GM21515 (cell line): ENCODE data around the gene LUZP2.

Experiments
- ATAC-seq: cut with Tn5 transposase; IDR thresholded peaks from one replicate; pipeline ENCODE4 v1.9.1; 2021; ENCODE audit not compliant: unreplicated experiment

LUZP2 gene

DNA sequence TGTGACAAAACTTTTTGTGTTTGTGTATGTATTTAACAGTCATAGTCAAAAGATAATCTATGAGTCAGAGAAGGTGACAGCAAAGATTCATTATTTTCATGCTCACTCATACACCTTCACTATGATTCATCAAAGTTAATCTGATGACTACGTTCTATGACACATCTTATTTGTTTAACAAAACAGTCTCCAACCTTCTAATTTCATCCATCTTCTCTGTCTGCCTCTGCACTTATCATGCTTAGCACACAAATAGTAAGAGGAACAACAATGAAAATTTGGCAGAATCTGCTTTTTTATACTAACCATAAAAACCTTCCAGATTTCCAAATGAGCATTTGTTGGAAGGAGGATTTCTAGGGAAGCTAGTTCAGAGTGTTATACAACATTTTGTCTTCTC lies 568.9 kb downstream of the LUZP2 start:
- ATAC-seq: no peak

DNA sequence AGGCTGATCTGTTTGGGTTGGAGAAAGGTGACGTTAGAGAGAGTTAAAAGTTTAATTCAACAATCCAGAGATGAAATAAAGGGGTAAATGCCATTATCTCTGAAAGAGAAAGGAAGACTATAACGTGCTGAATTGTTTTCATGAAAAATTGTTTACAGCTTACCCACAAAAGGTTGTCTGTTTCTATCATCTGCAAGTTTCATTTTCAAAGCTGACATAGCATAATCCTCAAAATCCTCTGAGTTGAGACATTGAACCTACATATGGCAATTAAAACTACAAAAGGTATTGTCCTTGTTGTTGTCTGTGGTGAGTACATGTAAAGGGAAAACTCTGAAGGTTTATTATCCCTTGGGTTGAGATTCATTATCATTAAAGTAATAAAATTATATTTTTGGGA lies 569.9 kb downstream of the LUZP2 start:
- no peak for ATAC-seq

DNA sequence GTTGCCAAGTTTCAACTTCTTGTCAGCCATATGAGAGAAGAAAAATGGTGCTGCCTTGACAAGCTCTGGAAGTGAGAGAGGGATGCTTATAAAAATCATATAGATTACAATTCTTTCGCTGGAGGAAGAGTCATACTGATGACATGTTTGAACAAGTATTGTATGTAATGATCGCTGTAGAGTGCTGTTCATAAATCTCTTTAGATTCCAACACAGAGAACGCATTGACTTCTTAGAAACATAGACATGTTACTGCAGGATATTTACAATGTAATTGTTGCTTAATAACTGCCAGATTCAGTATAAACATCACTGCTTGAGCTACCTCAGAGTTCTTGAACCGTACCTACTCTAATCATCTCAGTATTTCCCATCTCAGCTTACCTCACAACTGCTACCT lies 571.6 kb downstream of the LUZP2 start:
- ATAC-seq: no peak

DNA sequence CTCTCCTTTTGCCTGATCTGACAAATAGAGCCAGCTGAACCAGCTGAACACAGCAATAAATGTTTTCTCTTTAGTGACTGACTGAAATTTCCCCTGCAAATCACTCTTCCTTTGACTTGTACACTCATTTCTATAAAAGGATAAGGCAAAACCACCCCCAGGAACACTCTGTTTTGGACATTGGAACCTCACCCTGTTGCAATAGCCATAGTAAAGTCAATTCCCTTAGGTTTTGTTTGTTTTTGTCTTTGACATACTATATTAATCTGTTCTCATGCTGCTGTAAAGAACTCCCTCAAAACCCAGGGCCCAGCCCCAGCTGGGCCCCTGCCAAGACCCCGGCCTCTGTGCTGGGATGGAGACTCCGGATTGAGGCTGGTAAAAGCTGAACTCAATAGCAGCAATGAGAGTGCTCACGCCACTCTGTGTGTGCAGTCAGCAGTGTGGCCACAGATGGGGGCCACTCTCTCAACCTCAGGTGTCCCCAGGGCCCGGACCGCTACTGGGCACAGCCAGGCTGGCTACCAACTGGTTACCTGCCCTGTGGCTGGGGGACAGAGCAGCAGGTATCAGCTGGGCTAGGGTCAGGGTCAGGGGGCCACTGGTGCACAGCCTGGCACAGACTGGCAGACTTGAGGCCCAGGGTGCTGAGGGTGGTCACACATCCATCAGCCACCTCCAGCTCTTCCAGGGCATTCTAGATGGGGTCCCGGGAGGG lies 597.4 kb downstream of the LUZP2 start:
- no peak for ATAC-seq

DNA sequence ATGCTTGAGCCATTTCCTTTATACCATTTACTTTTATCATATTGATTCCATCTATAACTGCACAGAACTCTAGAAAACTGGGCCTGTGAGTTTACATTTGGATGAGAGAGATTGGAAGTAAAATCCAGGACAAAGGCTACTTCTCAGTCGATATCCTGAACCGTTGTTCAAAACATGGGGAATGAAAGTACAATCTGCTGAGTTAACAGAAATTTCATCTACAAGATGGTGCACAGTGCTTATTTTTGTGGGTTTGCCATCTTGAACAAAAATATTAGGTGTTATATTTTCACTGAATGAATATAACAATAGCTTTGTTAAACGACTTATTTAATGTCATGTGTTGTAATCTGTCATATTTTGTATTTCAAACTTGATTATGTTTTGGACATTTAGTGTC lies 622.6 kb downstream of the LUZP2 start:
- no peak for ATAC-seq
